Smooth muscle cell (in vitro differentiated cells): ENCODE measurements around the gene PEF1. TPM values are rescaled to one million over a fixed set of nuclear protein-coding genes. Genes with fewer than 3 reads are reported as not detected.
A peak's percentile ranks its signal among the peaks of the same experiment; 100 is the strongest.

Source experiments
- DNase-seq: peaks from one replicate; lab custom pipeline; 2025; ENCODE audit not compliant: unreplicated experiment; lab: John Stamatoyannopoulos, UW
- H2AFZ ChIP-seq: fragments of 200-600 bp; sonication (generic); 2 replicates; pipeline ENCODE4 v1.6.0; 2016; ENCODE audit warnings: antibody characterized with exemption, low read depth, mild to moderate bottlenecking
- H3F3A ChIP-seq: fragments of 200-600 bp; sonication (generic); 2 replicates; pipeline ENCODE4 v1.6.0; 2017; ENCODE audit warnings: antibody characterized with exemption, low read depth
- H3K27ac ChIP-seq: fragments of 200-600 bp; sonication (generic); 2 replicates; pipeline ENCODE4 v1.5.1; 2016; ENCODE audit warnings: low read depth, mild to moderate bottlenecking
- H3K27me3 ChIP-seq: fragments of 200-600 bp; sonication (generic); 2 replicates; pipeline ENCODE4 v1.6.1; 2016; ENCODE audit warnings: low read depth, mild to moderate bottlenecking
- H3K36me3 ChIP-seq: fragments of 200-600 bp; sonication (generic); 2 replicates; pipeline ENCODE4 v1.5.1; 2016; ENCODE audit warnings: low read depth
- H3K4me1 ChIP-seq: fragments of 200-600 bp; sonication (generic); 2 replicates; pipeline ENCODE4 v1.5.1; 2016; ENCODE audit warnings: low read depth
- H3K4me2 ChIP-seq: fragments of 200-600 bp; sonication (generic); 2 replicates; pipeline ENCODE4 v1.6.0; 2016; ENCODE audit warnings: mild to moderate bottlenecking
- H3K4me3 ChIP-seq: fragments of 200-600 bp; sonication (generic); 2 replicates; pipeline ENCODE4 v1.5.1; 2016; ENCODE audit warnings: mild to moderate bottlenecking
- H3K79me2 ChIP-seq: fragments of 200-600 bp; sonication (generic); 2 replicates; pipeline ENCODE4 v1.6.0; 2016; ENCODE audit warnings: low read depth, mild to moderate bottlenecking
- H3K9ac ChIP-seq: fragments of 200-600 bp; sonication (generic); 2 replicates; pipeline ENCODE4 v1.6.0; 2016; ENCODE audit warnings: low read depth
- H3K9me3 ChIP-seq: fragments of 200-600 bp; sonication (generic); replicated peaks from 2 replicates; pipeline ENCODE4 v1.5.1; 2016; ENCODE audit warnings: low read depth
- H4K20me1 ChIP-seq: fragments of 200-600 bp; sonication (generic); 2 replicates; pipeline ENCODE4 v1.6.0; 2016; ENCODE audit warnings: low read depth
- CTCF ChIP-seq: fragments of 200-600 bp; sonication (generic); IDR thresholded peaks from 2 replicates; pipeline ENCODE4 v1.5.1; 2017; ENCODE audit warnings: borderline replicate concordance, mild to moderate bottlenecking, antibody characterized with exemption; ENCODE audit not compliant: insufficient read depth, poor library complexity, severe bottlenecking
- WGBS: methylation state at CpG from one replicate; pipeline ENCODE4 v1.1.7; 2016; ENCODE audit warnings: low lambda C conversion rate; 5-methylcytosine and 5-hydroxymethylcytosine counted together
- polyA plus RNA-seq: library from polyadenylated mRNA; unstranded; fragments of >200 nt; fragmentation: Nextera tagmentation; extraction: Ambion mirVana; gene quantifications from 2 replicates; pipeline ENCODE4 v1.2.1, GENCODE V29; 2016
- total RNA-seq: library from RNA; depleted of rRNA; stranded (reverse); fragments of >200 nt; gene quantifications from 2 replicates; pipeline ENCODE4 v1.2.3, GENCODE V29; 2014

PEF1 gene
- total and polyA plus RNA-seq, 2 experiments from 2014 or later = 61.4 to 77.1 TPM

DNA sequence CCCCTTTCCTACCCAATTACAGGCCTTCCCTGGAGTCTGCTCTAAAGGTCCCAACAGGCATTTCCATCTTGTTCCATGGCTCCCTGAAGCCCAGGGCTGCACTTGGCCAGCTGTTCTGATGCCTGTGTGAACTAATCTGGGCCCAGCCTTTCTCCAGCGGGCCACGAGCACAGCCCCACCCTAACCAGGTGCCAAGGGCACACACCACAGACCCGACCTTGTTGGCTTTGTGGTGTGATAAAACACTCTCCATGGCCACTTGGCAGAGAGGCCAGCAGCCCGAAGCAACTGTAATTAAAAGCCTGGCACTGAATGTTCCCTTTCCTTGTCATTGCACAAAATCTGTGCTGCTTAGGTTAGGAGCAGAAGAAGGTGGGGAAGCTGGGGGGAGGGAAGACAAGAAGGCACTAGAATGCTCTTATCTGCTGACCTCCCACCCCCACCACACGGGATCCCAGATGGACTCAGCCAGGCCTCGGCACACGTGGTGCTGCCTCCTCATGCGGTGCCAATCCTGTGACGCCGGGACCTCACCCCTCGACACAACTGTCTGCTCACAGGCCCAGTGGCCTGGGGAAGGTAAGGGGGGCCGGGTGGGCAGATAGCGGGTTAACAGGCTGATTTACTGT lies 17.3 kb downstream of the PEF1 start:
- peaks cover 31% of the 10 kb centered on the region for H3K4me1 ChIP-seq
- TF ChIP-seq CTCF = no peak
- WGBS = 45% methylated on average over 13 of the region's 13 CpGs
- peaks cover 26% of the 10 kb centered on the region for H3F3A ChIP-seq
- H3K36me3 ChIP-seq = no peaks in the 10 kb centered on the region
- peaks cover 12% of the 10 kb centered on the region for H4K20me1 ChIP-seq
- H3K4me3 ChIP-seq = no peak overlapping the region
- H3K4me2 ChIP-seq = peak overlapping the region; percentile 78
- no peak overlapping the region for H2AFZ ChIP-seq
- DNase-seq = no peak
- no peak overlapping the region for H3K9ac ChIP-seq
- peak overlapping the region; percentile 93 for H3K27ac ChIP-seq
- H3K79me2 ChIP-seq = no peaks in the 10 kb centered on the region
- H3K9me3 ChIP-seq = no peaks in the 10 kb centered on the region
- H3K27me3 ChIP-seq = no peaks in the 10 kb centered on the region

DNA sequence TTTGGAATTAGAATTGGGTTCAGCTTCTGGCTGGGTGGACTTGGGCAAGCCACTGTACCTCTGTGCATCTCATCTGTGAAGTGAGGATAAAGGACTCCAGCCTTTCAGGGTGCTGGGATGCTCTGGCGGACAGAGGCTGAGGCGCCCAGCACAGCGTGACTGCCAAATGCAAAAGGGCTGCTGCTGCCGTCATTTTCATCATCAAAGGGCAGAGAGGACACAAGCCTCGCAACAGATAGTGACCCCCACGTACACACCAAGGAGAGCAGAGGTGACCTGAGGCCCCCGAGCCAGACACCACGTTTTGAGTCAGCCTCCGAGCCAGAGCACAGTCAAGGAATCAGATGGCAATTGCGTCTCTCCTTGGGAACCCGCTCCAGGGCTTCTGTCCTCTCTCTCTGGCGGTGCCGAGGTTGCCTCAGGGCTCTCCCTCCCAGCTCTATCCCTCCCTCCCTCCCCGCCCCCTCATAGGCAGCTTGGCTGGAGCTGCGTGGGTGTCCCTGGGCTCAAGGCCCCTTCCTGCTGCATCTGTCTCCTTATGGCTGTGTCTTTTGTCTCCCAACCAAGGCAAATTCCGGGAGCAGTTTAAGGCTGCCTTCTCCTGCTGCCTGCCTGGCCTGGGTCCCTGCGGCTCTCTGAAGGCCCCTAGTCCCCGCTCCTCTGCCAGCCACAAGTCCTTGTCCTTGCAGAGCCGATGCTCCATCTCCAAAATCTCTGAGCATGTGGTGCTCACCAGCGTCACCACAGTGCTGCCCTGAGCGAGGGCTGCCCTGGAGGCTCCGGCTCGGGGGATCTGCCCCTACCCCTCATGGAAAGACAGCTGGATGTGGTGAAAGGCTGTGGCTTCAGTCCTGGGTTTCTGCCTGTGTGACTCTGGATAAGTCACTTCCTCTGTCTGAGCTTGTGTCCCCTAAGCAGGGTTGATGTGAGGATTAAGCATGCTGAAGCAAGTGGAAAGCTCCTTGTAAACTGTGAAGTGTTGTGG lies 18.2 kb downstream of the PEF1 start:
- peak; percentile 23 for DNase-seq
- H3K4me1 ChIP-seq = peaks cover 31% of the 10 kb centered on the region
- no peaks in the 10 kb centered on the region for H3K79me2 ChIP-seq
- H3K27me3 ChIP-seq = no peaks in the 10 kb centered on the region
- peak overlapping the region; percentile 71 for H3K9ac ChIP-seq
- no peak overlapping the region for H3K4me3 ChIP-seq
- H2AFZ ChIP-seq = no peak overlapping the region
- H3K36me3 ChIP-seq = no peaks in the 10 kb centered on the region
- no peak for TF ChIP-seq CTCF
- no peaks in the 10 kb centered on the region for H3K9me3 ChIP-seq
- H3K4me2 ChIP-seq = peak overlapping the region; percentile 78
- H3K27ac ChIP-seq = peak overlapping the region; percentile 93
- WGBS = 20% methylated on average over 21 of the region's 23 CpGs
- peaks cover 26% of the 10 kb centered on the region for H3F3A ChIP-seq
- H4K20me1 ChIP-seq = peaks cover 12% of the 10 kb centered on the region

DNA sequence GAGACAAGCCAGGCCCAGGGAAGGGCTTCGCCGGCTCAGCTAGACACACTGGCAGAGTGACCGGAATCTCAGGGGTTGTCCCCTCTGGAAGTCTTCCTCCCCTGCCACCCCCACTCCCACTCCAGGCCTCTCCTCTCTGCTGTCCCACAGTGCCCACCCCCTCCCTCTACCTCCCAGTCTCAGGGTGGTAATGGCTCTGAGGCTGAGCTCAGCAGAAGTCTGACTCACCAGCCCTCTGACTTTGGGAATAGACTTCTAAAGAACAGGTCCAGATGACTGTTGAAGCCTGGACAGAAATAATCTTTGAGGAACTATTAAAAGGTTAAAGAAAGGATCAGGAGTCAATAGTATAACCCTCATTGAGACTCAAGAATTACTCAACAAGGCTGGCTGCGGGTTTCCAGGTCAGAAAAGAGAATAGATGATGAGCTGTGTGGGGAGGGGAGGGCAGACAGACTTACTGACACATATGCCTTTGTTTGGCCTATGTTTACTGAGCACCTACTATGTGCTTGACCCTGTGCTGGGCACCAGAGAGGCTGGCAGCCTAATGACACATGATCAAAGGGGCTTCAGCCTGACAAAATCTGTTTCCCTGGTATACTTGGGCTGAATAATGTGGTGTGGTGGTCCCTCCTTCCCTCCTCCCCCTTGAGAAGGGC lies 19.0 kb downstream of the PEF1 start:
- Histone ChIP-seq H3K4me1 (peaks cover 31% of the 10 kb centered on the region), H3K27ac (peak overlapping the region; percentile 93), H3K4me3 (no peak overlapping the region), H3K9me3 (no peaks in the 10 kb centered on the region), H4K20me1 (peaks cover 12% of the 10 kb centered on the region), H3K27me3 (no peaks in the 10 kb centered on the region), H3K36me3 (no peaks in the 10 kb centered on the region), H3K9ac (peak overlapping the region; percentile 71), H2AFZ (no peak overlapping the region), H3K79me2 (no peaks in the 10 kb centered on the region), H3K4me2 (peak overlapping the region; percentile 78), H3F3A (peaks cover 26% of the 10 kb centered on the region)
- WGBS = 30% methylated on average over 4 of the region's 4 CpGs
- no peak for TF ChIP-seq CTCF
- DNase-seq = no peak
